Ascending aorta (tissue), 2 donors: Measurements from ENCODE around the gene ITPKB. TPM values are rescaled to one million over a fixed set of nuclear protein-coding genes. Genes with fewer than 3 reads are reported as not detected.

Experiments
- DNase-seq, 2 donors: peaks; one replicate each; pipeline ENCODE4 v3.0.0-alpha.2; 2019; ENCODE audit warnings: low spot score in 2 of 2
- H3K27ac ChIP-seq, 2 donors: fragments of 200-600 bp; sonication (generic); one replicate each; pipeline ENCODE4 v1.5.1; 2016 to 2017; ENCODE audit warnings: mild to moderate bottlenecking in 1 of 2
- H3K27me3 ChIP-seq: fragments of 200-600 bp; sonication (generic); one replicate; pipeline ENCODE4 v1.5.1; 2017
- H3K36me3 ChIP-seq, 2 donors: fragments of 200-600 bp; sonication (generic); one replicate each; pipeline ENCODE4 v1.5.1; 2016
- H3K4me1 ChIP-seq, 2 donors: fragments of 200-600 bp; sonication (generic); one replicate each; pipeline ENCODE4 v1.5.1; 2016 to 2017; ENCODE audit warnings: mild to moderate bottlenecking in 1 of 2
- H3K4me3 ChIP-seq, 2 donors: fragments of 200-600 bp; sonication (generic); one replicate each; pipeline ENCODE4 v1.5.1; 2016 to 2017; ENCODE audit warnings: mild to moderate bottlenecking in 1 of 2
- H3K9me3 ChIP-seq, 2 donors: fragments of 200-600 bp; sonication (generic); one replicate each; pipeline ENCODE4 v1.5.1; 2016
- intact Hi-C: fragments of 100-400 bp; cut with DNase I; formaldehyde crosslinking; loops from one replicate; pipeline ENCODE4 v1.15.1; 2023
- total RNA-seq: library from RNA; depleted of rRNA; stranded (reverse); fragments of >200 nt; gene quantifications from one replicate; pipeline ENCODE4 v1.1.0, GENCODE V29; 2016
- TF ChIP-seq, protein P1 (sequence below), 3 experiments: fragments of 200-600 bp in 2 of 3; fragments of 450-650 bp in 1 of 3; sonication (generic) in 2 of 3; IDR thresholded peaks; one replicate each; pipeline ENCODE4 v1.5.1; 2016 to 2019; ENCODE audit warnings: antibody characterized with exemption in 3 of 3, mild to moderate bottlenecking in 1 of 3, moderate library complexity in 1 of 3

ITPKB gene
- total RNA-seq, 1 donor from 2014 or later, result 27.5 TPM

DNA sequence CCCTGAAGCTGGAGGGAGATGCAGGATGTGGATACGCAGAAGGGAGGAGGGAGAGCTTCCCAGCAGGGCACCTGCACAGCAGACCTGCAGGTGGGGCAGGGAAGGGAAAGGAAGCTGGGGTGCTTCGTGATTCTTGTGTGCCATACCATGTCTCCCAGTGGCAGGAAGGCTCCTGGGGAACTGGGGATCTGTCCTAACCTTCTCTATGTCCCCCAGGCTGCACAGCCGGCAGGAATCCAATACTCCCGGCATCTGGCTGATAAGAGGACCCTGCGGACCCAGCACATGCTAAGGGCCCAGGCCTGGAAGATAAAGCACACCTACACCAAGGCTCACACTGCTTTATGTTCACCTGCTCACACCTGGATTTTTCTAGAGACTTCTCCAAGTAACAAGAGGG lies 79.4 kb downstream of the ITPKB start:
- Histone ChIP-seq H3K4me1 (peaks cover 52 to 85% of the 10 kb centered on the region in 2 donors), H3K4me3 (no peak overlapping the region), H3K36me3 (no peaks in the 10 kb centered on the region), H3K9me3 (no peaks in the 10 kb centered on the region), H3K27ac (peak overlapping the region; percentile 91 to 95), H3K27me3 (no peaks in the 10 kb centered on the region)
- TF ChIP-seq, protein P1, sequence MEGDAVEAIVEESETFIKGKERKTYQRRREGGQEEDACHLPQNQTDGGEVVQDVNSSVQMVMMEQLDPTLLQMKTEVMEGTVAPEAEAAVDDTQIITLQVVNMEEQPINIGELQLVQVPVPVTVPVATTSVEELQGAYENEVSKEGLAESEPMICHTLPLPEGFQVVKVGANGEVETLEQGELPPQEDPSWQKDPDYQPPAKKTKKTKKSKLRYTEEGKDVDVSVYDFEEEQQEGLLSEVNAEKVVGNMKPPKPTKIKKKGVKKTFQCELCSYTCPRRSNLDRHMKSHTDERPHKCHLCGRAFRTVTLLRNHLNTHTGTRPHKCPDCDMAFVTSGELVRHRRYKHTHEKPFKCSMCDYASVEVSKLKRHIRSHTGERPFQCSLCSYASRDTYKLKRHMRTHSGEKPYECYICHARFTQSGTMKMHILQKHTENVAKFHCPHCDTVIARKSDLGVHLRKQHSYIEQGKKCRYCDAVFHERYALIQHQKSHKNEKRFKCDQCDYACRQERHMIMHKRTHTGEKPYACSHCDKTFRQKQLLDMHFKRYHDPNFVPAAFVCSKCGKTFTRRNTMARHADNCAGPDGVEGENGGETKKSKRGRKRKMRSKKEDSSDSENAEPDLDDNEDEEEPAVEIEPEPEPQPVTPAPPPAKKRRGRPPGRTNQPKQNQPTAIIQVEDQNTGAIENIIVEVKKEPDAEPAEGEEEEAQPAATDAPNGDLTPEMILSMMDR (IDR thresholded peaks at IDR 0.05), result no peak
- DNase-seq, result no peak
- intact Hi-C loops, result no loop called here

DNA sequence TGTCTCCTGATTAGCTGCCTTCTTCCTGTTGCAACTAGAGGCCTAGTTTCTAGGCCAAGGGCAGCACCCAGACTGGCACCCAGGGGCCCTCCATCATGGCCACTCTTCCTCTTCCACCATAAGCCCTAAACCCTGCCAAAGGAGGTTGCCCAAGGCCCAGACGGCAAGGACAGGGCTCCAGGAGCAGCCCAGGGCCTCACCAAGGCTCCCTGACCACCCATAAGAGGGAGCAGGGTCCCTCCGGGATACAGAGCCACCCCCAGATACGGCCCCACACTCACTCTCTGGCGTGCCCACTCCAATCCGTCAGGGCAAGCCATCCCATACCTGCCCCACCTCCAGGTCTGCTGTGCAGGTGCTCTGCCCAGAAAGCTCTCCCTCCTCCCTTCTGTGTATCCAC lies 79.9 kb downstream of the ITPKB start:
- no peaks in the 10 kb centered on the region for H3K9me3 ChIP-seq
- H3K4me1 ChIP-seq, result peaks cover 50 to 86% of the 10 kb centered on the region in 2 donors
- no peak overlapping the region for H3K4me3 ChIP-seq
- H3K36me3 ChIP-seq, result no peaks in the 10 kb centered on the region
- H3K27me3 ChIP-seq, result no peaks in the 10 kb centered on the region
- TF ChIP-seq, protein P1 (IDR thresholded peaks at IDR 0.05), result no peak
- H3K27ac ChIP-seq, result peak overlapping the region; percentile 91 to 95
- intact Hi-C loops, result no loop called here
- DNase-seq, result no peak

DNA sequence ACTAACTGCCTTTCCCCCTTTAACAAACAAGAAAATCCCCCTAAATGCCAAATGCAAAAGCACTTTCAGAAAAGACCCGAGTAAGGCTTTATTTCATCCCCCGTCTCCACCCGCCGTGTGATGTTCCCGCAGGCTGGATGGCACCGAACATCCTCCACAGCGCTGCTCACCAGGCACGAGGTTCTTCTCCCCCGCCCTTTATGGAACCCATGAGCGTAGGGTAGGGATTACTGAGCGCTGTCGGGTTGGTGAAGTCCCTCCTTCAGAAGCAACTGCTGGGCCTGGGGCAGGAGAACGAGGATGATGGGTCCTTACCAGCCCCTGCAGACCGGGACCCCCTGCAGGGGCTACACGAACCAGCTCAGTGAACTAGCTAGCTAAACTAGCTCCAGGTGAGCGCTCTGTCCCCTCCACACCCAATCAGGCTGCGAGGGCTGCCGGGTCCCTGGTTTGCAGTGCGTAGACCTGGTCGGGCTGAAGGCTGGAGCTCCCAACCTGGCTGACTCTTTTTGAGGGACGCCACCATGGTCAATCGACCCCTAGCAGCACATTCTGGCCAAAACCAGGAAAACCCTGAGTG lies 80.4 kb downstream of the ITPKB start:
- intact Hi-C loops, result no loop called here
- peak overlapping the region; percentile 91 to 95 for H3K27ac ChIP-seq
- H3K4me3 ChIP-seq, result no peak overlapping the region
- H3K27me3 ChIP-seq, result no peaks in the 10 kb centered on the region
- DNase-seq, result no peak
- no peaks in the 10 kb centered on the region for H3K9me3 ChIP-seq
- peaks cover 45 to 86% of the 10 kb centered on the region in 2 donors for H3K4me1 ChIP-seq
- H3K36me3 ChIP-seq, result no peaks in the 10 kb centered on the region
- TF ChIP-seq, protein P1 (IDR thresholded peaks at IDR 0.05), result no peak

DNA sequence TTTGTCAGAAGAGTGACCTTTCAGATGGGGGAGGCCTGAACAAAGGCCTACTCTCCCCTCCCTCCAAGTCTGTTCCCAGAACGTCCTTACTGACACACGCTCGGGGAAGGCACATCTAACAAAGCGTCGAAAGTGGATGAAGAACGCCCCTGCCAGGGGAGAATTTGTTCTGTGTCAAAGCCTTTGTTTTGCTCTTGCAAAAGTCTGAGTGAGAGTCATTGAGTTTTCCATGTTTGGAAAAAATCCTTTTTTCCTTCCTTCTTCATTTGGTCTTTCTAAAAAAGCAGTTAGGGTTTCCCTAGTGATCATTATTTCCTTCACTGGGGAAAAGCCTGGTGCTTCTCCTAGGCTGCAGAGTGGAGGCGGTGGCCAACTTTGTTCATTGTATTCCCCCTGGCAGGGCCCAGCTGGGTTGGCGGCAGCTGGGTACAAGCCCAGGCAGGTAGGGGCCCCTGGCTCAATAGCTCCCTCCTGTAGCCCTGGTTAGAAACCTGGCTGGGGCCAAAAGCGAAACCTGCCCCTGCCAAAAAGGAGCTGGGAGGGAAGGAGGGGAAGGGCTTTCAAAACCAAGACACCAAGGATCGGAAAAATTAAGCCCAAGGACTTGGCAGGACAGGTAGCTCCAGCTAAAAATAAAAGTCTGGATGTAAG lies 81.1 kb downstream of the ITPKB start:
- intact Hi-C loops, result loop anchor here (1.0 kb wide), 2 partner anchors 22 to 45 kb away; no protein-coding TSS in a partner anchor

DNA sequence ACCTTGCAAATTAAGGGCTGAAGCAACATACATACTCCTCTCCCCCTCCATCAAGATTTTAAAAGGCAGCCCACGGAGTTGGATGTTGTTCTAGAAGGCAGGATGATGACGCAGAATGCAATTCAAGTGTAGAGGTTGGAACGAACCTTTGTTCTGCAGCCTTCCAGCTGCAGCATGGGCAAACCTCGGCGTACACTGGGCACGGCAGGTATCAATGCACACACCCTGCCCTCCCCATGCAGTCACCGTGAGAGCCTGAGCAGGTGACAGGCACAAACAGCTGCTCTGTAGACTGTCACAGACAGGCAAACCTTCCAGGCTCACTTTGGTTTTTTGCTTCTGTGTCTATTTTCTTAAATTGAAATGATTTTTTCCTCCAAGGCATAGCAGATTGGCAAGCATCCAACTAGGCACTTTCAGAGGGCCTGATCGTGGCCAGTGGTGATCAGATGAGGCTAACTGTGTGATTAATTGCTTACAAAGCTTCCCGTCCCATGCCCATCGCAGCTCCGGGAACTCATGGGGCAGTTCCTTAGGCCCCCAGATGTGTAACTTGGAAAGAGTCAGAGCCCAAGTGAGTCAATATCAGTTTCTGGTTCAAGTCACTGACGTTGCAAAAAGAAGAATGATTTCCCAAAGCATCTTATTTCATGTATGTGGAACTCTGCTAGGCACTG lies 82.3 kb downstream of the ITPKB start:
- intact Hi-C loops, result loop anchor here (1.0 kb wide), 2 partner anchors 24 to 47 kb away; no protein-coding TSS in a partner anchor
- H3K4me3 ChIP-seq, result no peak overlapping the region
- H3K4me1 ChIP-seq, result peaks cover 29 to 68% of the 10 kb centered on the region in 2 donors
- H3K36me3 ChIP-seq, result no peaks in the 10 kb centered on the region
- H3K9me3 ChIP-seq, result no peaks in the 10 kb centered on the region
- DNase-seq, result peak in 1 of 2 donors; percentile 89
- peak overlapping the region; percentile 74 to 77 for H3K27ac ChIP-seq
- H3K27me3 ChIP-seq, result no peaks in the 10 kb centered on the region
- TF ChIP-seq, protein P1 (IDR thresholded peaks at IDR 0.05), result no peak

More for the DNA sequence above, 81.1 kb downstream of the ITPKB start:
- TF ChIP-seq, protein P1 (IDR thresholded peaks at IDR 0.05), result no peak
- DNase-seq, result no peak
- Histone ChIP-seq H3K36me3 (no peaks in the 10 kb centered on the region), H3K4me1 (peaks cover 39 to 79% of the 10 kb centered on the region in 2 donors), H3K9me3 (no peaks in the 10 kb centered on the region), H3K27ac (peak overlapping the region; percentile 77 to 91), H3K27me3 (no peaks in the 10 kb centered on the region), H3K4me3 (no peak overlapping the region)
